Measurements from ENCODE around the gene DNAAF6.

The DNAAF6 gene

GRCh38 chrX:107207943-107208342 lies 1.5 kb downstream of the DNAAF6 start:
- no peak overlapping the region for H3K27ac ChIP-seq (ENCODE audit: low read length)
- no peak overlapping the region for H3K9ac ChIP-seq (ENCODE audit: low read length)
- H3K4me2 ChIP-seq (ENCODE audit: low read length), result no peak overlapping the region
- no peaks in the 10 kb centered on the region for H3K27me3 ChIP-seq (ENCODE audit: low read depth, low read length)
- no peak overlapping the region for H3K4me3 ChIP-seq (ENCODE audit: low read length)
- no peaks in the 10 kb centered on the region for H3K36me3 ChIP-seq (replicated peaks; ENCODE audit: low read depth, low read length)
- TF ChIP-seq EZH2phosphoT487 (IDR thresholded peaks at IDR 0.05; ENCODE audit: low read depth) (no peak), CTCF (IDR thresholded peaks at IDR 0.05; ENCODE audit: low read depth, low read length) (no peak)
- no peaks in the 10 kb centered on the region for H3K79me2 ChIP-seq (ENCODE audit: low read length)
- H3K4me1 ChIP-seq (ENCODE audit: low read length), result peaks cover 8% of the 10 kb centered on the region; the same call in 1 of the 2 replicates
- no peak overlapping the region for H2AFZ ChIP-seq (ENCODE audit: low read depth, low read length)
- no peaks in the 10 kb centered on the region for H3K9me3 ChIP-seq (ENCODE audit: insufficient read depth, low read length)
- H4K20me1 ChIP-seq (ENCODE audit: insufficient read depth, low read length), result no peaks in the 10 kb centered on the region

- no peak overlapping the region for H2AFZ ChIP-seq (ENCODE audit: low read depth, low read length)
- H3K4me2 ChIP-seq (ENCODE audit: low read length), result no peak overlapping the region
- no peak overlapping the region for H3K9ac ChIP-seq (ENCODE audit: low read length)
- no peaks in the 10 kb centered on the region for H3K9me3 ChIP-seq (ENCODE audit: insufficient read depth, low read length)
- H4K20me1 ChIP-seq (ENCODE audit: insufficient read depth, low read length), result no peaks in the 10 kb centered on the region
- no peak for TF ChIP-seq CTCF (IDR thresholded peaks at IDR 0.05; ENCODE audit: low read depth, low read length)
- no peak for TF ChIP-seq EZH2phosphoT487 (IDR thresholded peaks at IDR 0.05; ENCODE audit: low read depth)
- H3K4me3 ChIP-seq (ENCODE audit: low read length), result no peak overlapping the region
- H3K36me3 ChIP-seq (replicated peaks; ENCODE audit: low read depth, low read length), result no peaks in the 10 kb centered on the region
- no peak overlapping the region for H3K27ac ChIP-seq (ENCODE audit: low read length)
- no peaks in the 10 kb centered on the region for H3K4me1 ChIP-seq (ENCODE audit: low read length)
- H3K79me2 ChIP-seq (ENCODE audit: low read length), result no peaks in the 10 kb centered on the region
- peaks cover 3% of the 10 kb centered on the region; the same call in 1 of the 2 replicates for H3K27me3 ChIP-seq (ENCODE audit: low read depth, low read length)
Observed at GRCh38 chrX:107213477-107213876, 7.1 kb downstream of the DNAAF6 start.

- Histone ChIP-seq H3K27me3 (ENCODE audit: low read depth, low read length) (no peaks in the 10 kb centered on the region), H3K4me2 (ENCODE audit: low read length) (no peak overlapping the region), H4K20me1 (ENCODE audit: insufficient read depth, low read length) (no peaks in the 10 kb centered on the region), H3K4me3 (ENCODE audit: low read length) (no peak overlapping the region), H3K4me1 (ENCODE audit: low read length) (peaks cover 14% of the 10 kb centered on the region), H2AFZ (ENCODE audit: low read depth, low read length) (no peak overlapping the region), H3K9ac (ENCODE audit: low read length) (no peak overlapping the region), H3K9me3 (ENCODE audit: insufficient read depth, low read length) (no peaks in the 10 kb centered on the region), H3K27ac (ENCODE audit: low read length) (no peak overlapping the region), H3K79me2 (ENCODE audit: low read length) (no peaks in the 10 kb centered on the region), H3K36me3 (replicated peaks; ENCODE audit: low read depth, low read length) (no peaks in the 10 kb centered on the region)
- TF ChIP-seq EZH2phosphoT487 (IDR thresholded peaks at IDR 0.05; ENCODE audit: low read depth) (no peak), CTCF (IDR thresholded peaks at IDR 0.05; ENCODE audit: low read depth, low read length) (no peak)
Observed at GRCh38 chrX:107226757-107227156, 20.3 kb downstream of the DNAAF6 start.

- H3K79me2 ChIP-seq (ENCODE audit: low read length), result no peaks in the 10 kb centered on the region
- H3K9ac ChIP-seq (ENCODE audit: low read length), result no peak overlapping the region
- H3K9me3 ChIP-seq (ENCODE audit: insufficient read depth, low read length), result no peaks in the 10 kb centered on the region
- no peaks in the 10 kb centered on the region for H3K36me3 ChIP-seq (replicated peaks; ENCODE audit: low read depth, low read length)
- H3K4me1 ChIP-seq (ENCODE audit: low read length), result peaks cover 14% of the 10 kb centered on the region
- H4K20me1 ChIP-seq (ENCODE audit: insufficient read depth, low read length), result no peaks in the 10 kb centered on the region
- no peak overlapping the region for H2AFZ ChIP-seq (ENCODE audit: low read depth, low read length)
- no peak overlapping the region for H3K27ac ChIP-seq (ENCODE audit: low read length)
- TF ChIP-seq EZH2phosphoT487 (IDR thresholded peaks at IDR 0.05; ENCODE audit: low read depth) (no peak), CTCF (IDR thresholded peaks at IDR 0.05; ENCODE audit: low read depth, low read length) (no peak)
- H3K4me2 ChIP-seq (ENCODE audit: low read length), result peak overlapping the region; percentile 3; the same call in 1 of the 2 replicates
- no peak overlapping the region for H3K4me3 ChIP-seq (ENCODE audit: low read length)
- H3K27me3 ChIP-seq (ENCODE audit: low read depth, low read length), result no peaks in the 10 kb centered on the region
Observed at GRCh38 chrX:107227780-107228485, 21.5 kb downstream of the DNAAF6 start.

Data from OCI-LY3 (cell line).